ENCODE measurements around the gene PCGF3.

DNA sequence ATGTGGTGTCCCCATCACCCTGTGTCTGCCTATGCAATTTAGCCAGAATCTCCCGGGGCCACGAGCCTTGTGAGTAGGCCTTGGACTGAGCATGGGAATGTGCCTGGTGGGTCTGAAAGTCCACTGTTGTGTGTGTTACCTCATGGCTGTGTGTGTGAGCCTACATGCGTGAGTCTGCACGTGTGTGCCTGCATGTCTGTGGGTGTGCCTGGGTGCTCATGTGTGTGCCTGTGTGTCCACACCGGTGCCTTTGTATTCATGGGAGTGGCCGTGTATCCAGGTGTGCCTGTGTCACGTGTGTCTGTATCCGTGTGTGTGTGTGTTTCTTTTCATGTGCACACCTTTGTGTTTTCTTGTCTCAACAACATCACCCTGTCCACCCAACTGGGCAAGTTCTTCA is 45.8 kb upstream of the PCGF3 start:
- TF ChIP-seq, protein P1, sequence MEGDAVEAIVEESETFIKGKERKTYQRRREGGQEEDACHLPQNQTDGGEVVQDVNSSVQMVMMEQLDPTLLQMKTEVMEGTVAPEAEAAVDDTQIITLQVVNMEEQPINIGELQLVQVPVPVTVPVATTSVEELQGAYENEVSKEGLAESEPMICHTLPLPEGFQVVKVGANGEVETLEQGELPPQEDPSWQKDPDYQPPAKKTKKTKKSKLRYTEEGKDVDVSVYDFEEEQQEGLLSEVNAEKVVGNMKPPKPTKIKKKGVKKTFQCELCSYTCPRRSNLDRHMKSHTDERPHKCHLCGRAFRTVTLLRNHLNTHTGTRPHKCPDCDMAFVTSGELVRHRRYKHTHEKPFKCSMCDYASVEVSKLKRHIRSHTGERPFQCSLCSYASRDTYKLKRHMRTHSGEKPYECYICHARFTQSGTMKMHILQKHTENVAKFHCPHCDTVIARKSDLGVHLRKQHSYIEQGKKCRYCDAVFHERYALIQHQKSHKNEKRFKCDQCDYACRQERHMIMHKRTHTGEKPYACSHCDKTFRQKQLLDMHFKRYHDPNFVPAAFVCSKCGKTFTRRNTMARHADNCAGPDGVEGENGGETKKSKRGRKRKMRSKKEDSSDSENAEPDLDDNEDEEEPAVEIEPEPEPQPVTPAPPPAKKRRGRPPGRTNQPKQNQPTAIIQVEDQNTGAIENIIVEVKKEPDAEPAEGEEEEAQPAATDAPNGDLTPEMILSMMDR (IDR thresholded peaks at IDR 0.05): no peak
- TF ChIP-seq POLR2A (IDR thresholded peaks at IDR 0.05): no peak
